Trophoblast cell (in vitro differentiated cells and primary cell): ENCODE results near the gene ANAPC2.

Source experiments
- DNase-seq, 2 donors: peaks; one replicate each; pipeline ENCODE4 v3.0.0-alpha.2; 2016
- H2AFZ ChIP-seq: 2 replicates; pipeline ENCODE4 v1.6.1; 2013; ENCODE audit warnings: low read length, moderate library complexity, mild to moderate bottlenecking; ENCODE audit not compliant: insufficient read depth, poor library complexity
- H2AK5ac ChIP-seq: 2 replicates; pipeline ENCODE4 v1.6.1; 2013; ENCODE audit warnings: mild to moderate bottlenecking, low read length
- H2BK120ac ChIP-seq: 2 replicates; pipeline ENCODE4 v1.6.1; 2013; ENCODE audit warnings: low read length, mild to moderate bottlenecking, moderate library complexity; ENCODE audit not compliant: insufficient read depth, poor library complexity
- H2BK12ac ChIP-seq: 2 replicates; pipeline ENCODE4 v1.6.1; 2013; ENCODE audit warnings: mild to moderate bottlenecking, low read length, moderate library complexity
- H2BK5ac ChIP-seq: 2 replicates; pipeline ENCODE4 v1.6.1; 2013; ENCODE audit warnings: low read length, low read depth, moderate library complexity, mild to moderate bottlenecking; ENCODE audit not compliant: poor library complexity
- H3K14ac ChIP-seq: 2 replicates; pipeline ENCODE4 v1.6.1; 2013; ENCODE audit warnings: mild to moderate bottlenecking, low read length
- H3K18ac ChIP-seq: 2 replicates; pipeline ENCODE4 v1.6.1; 2013; ENCODE audit warnings: mild to moderate bottlenecking, low read length
- H3K23ac ChIP-seq: 2 replicates; pipeline ENCODE4 v1.6.1; 2013; ENCODE audit warnings: low read length
- H3K27ac ChIP-seq: 2 replicates; pipeline ENCODE4 v1.5.1; 2013; ENCODE audit warnings: low read depth, mild to moderate bottlenecking, inconsistent platforms, low read length, moderate library complexity
- H3K27me3 ChIP-seq: 2 replicates; pipeline ENCODE4 v1.6.1; 2013; ENCODE audit warnings: inconsistent platforms, mild to moderate bottlenecking, low read length, moderate library complexity; ENCODE audit not compliant: insufficient read depth
- H3K36me3 ChIP-seq, 2 experiments: 1 replicate in 1 of 2; 2 replicates in 1 of 2; pipeline ENCODE4 v1.6.1; 2013; ENCODE audit warnings: low read length in 2 of 2, mild to moderate bottlenecking in 2 of 2, moderate library complexity in 1 of 2; ENCODE audit not compliant: insufficient read depth in 2 of 2, control insufficient read depth in 1 of 2
- H3K4ac ChIP-seq: 2 replicates; pipeline ENCODE4 v1.6.1; 2013; ENCODE audit warnings: low read depth, mild to moderate bottlenecking, low read length, moderate library complexity
- H3K4me1 ChIP-seq, 2 experiments: 1 replicate in 1 of 2; 2 replicates in 1 of 2; pipeline ENCODE4 v1.6.1; 2013; ENCODE audit warnings: low read length in 2 of 2, mild to moderate bottlenecking in 2 of 2, moderate library complexity in 1 of 2; ENCODE audit not compliant: insufficient read depth in 2 of 2, control insufficient read depth in 1 of 2
- H3K4me2 ChIP-seq: 2 replicates; pipeline ENCODE4 v1.6.1; 2013; ENCODE audit warnings: inconsistent platforms, mild to moderate bottlenecking, low read length, moderate library complexity
- H3K4me3 ChIP-seq: 2 replicates; pipeline ENCODE4 v1.5.1; 2013; ENCODE audit warnings: mild to moderate bottlenecking, low read depth, low read length, inconsistent platforms
- H3K79me1 ChIP-seq: one replicate; pipeline ENCODE4 v1.6.1; 2013; ENCODE audit warnings: low read length
- H3K79me2 ChIP-seq: 2 replicates; pipeline ENCODE4 v1.6.1; 2013; ENCODE audit warnings: low read length, mild to moderate bottlenecking; ENCODE audit not compliant: control insufficient read depth, insufficient read depth, poor library complexity
- H3K9ac ChIP-seq: 2 replicates; pipeline ENCODE4 v1.6.1; 2013; ENCODE audit warnings: mild to moderate bottlenecking, low read length
- H3K9me3 ChIP-seq: 2 replicates; pipeline ENCODE4 v1.6.1; 2013; ENCODE audit warnings: low read depth, mild to moderate bottlenecking, control low read depth, inconsistent platforms, low read length; ENCODE audit not compliant: insufficient read depth
- H4K12ac ChIP-seq: 2 replicates; pipeline ENCODE4 v1.6.1; 2013; ENCODE audit warnings: low read depth, mild to moderate bottlenecking, low read length, moderate library complexity
- H4K8ac ChIP-seq: 2 replicates; pipeline ENCODE4 v1.6.1; 2013; ENCODE audit warnings: low read depth, mild to moderate bottlenecking, low read length, moderate library complexity
- H4K91ac ChIP-seq: one replicate; pipeline ENCODE4 v1.6.1; 2013; ENCODE audit warnings: low read depth, mild to moderate bottlenecking, low read length, moderate library complexity
- WGBS: extraction: QIAGEN DNeasy Blood & Tissue Kit; methylation state at CpG from one replicate; pipeline ENCODE4 v1.1.7; 2013; ENCODE audit warnings: missing lambda C conversion rate; ENCODE audit not compliant: insufficient read length, insufficient coverage; ENCODE audit errors: extremely low coverage; 5-methylcytosine and 5-hydroxymethylcytosine counted together

ANAPC2 gene

DNA sequence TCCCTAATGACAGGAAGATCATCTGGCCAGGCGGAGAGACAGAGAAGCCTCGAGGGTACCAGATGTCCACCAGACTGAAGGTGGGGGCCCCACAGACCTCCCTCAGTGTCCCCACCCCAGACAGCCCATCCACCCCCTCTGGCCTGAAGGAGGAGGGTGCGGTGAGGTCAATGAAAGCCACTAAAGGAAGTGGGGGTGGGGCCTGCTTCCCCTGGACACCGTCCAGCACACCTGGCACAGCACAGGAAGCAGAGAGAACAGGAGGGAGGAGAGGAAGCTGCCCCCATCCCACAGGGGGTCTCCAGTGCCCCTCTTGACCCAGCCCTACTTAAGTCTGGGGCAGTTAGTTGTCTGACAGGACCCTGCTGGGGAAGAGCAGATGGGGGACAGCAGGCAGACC, 29.7 kb downstream of the ANAPC2 start:
- WGBS: no CpG with 5 or more reads among the region's 4 CpGs
- H3K4me1 ChIP-seq: no peaks in the 10 kb centered on the region
- no peak for DNase-seq

DNA sequence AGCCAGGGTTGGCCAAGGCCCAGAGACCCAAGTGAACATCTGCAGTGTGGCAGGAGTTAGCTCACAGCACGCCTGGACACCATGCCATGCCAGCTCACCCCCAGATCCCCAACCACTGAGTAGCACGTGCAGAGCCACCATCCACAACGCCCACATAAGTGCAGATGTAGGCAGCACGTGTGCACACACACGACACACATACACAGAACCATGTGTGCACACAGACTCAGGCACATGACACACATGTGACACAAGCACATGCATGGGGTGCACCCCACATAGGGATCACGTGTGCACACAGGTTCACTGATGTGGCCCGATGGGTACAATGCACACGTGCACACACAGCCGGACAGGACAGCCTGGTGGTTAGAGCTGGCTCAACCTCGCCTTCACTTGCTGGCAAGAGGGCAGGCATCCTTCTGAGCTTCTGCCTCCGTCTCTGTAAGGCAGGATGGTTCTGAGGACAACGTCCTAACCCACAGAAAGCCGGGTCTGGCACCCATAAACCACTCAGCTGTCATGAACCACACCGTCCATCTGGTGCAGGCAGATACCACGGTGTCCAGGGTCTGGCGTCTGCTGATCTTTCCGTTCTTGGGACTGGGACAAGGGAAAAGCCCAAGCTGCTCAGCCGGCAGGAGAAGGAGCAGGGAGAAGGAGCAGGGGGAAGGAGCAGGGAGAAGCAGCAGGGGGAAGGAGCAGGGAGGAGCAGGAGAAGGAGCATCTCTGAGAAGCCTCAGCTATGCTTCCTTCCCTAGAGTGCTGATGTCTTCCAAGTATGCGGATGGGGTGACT, 30.5 kb downstream of the ANAPC2 start:
- Histone ChIP-seq H3K23ac (no peak overlapping the region), H2BK120ac (no peak overlapping the region), H3K27me3 (peaks cover 43% of the 10 kb centered on the region), H3K4me2 (no peak overlapping the region), H2BK12ac (no peak overlapping the region), H3K36me3 (no peaks in the 10 kb centered on the region), H3K4me3 (peak overlapping the region; percentile 21), H3K79me1 (no peaks in the 10 kb centered on the region), H4K12ac (no peak overlapping the region), H4K8ac (no peak overlapping the region), H3K79me2 (no peaks in the 10 kb centered on the region), H2AFZ (no peak overlapping the region), H2AK5ac (no peak overlapping the region), H3K18ac (no peak overlapping the region), H4K91ac (no peak overlapping the region), H2BK5ac (no peak overlapping the region), H3K4me1 (no peaks in the 10 kb centered on the region), H3K14ac (no peak overlapping the region), H3K9me3 (peaks cover 35% of the 10 kb centered on the region), H3K4ac (no peak overlapping the region), H3K9ac (no peak overlapping the region), H3K27ac (no peak overlapping the region)
- no peak for DNase-seq
- WGBS: no CpG with 5 or more reads among the region's 19 CpGs

More for the DNA sequence above, 29.7 kb downstream of the ANAPC2 start:
- Histone ChIP-seq H2AFZ (no peak overlapping the region), H3K27ac (no peak overlapping the region), H3K79me2 (no peaks in the 10 kb centered on the region), H3K79me1 (no peaks in the 10 kb centered on the region), H3K14ac (no peak overlapping the region), H3K9ac (no peak overlapping the region), H4K12ac (no peak overlapping the region), H4K91ac (no peak overlapping the region), H3K23ac (no peak overlapping the region), H3K18ac (no peak overlapping the region), H3K4ac (no peak overlapping the region), H2AK5ac (no peak overlapping the region), H3K9me3 (peaks cover 27% of the 10 kb centered on the region), H2BK12ac (no peak overlapping the region), H3K36me3 (no peaks in the 10 kb centered on the region), H2BK120ac (no peak overlapping the region), H3K4me3 (no peak overlapping the region), H2BK5ac (no peak overlapping the region), H4K8ac (no peak overlapping the region), H3K27me3 (peaks cover 50% of the 10 kb centered on the region), H3K4me2 (no peak overlapping the region)

DNA sequence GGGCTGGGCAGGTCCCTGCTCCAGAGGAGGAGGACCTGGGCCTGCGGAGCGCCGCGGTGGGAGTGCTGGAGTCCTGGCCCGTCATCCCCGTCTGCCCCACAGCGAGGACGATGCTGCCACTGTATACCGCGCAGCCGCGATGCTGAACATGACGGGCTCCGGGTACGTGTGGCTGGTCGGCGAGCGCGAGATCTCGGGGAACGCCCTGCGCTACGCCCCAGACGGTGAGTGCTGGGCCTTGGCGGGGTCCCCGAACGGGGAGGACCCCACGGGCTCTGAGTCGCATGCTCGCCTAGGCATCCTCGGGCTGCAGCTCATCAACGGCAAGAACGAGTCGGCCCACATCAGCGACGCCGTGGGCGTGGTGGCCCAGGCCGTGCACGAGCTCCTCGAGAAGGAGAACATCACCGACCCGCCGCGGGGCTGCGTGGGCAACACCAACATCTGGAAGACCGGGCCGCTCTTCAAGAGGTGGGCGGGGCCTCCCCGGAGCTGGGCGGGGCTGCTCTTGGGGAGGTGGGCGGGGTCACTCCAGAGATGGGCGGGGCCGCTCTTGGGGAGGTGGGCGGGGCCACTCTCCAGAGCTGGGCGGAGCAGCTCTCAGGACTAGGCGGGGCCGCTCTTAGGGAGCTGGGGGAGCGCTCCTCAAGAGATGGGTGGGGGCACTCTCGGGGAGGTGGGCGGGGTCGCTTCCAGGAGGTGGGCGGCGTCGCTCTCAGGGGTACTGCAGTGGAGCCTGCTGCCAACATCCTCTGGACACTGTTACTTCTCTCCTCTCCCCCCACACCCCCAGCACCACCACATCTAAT, 31.6 kb downstream of the ANAPC2 start:
- Histone ChIP-seq H3K27me3 (peaks cover 33% of the 10 kb centered on the region), H2BK120ac (no peak overlapping the region), H3K79me1 (no peaks in the 10 kb centered on the region), H3K4me3 (no peak overlapping the region), H2AK5ac (no peak overlapping the region), H3K27ac (no peak overlapping the region), H3K4me1 (no peaks in the 10 kb centered on the region), H3K9me3 (peaks cover 34% of the 10 kb centered on the region), H4K91ac (no peak overlapping the region), H2BK12ac (no peak overlapping the region), H3K79me2 (no peaks in the 10 kb centered on the region), H2BK5ac (no peak overlapping the region), H3K14ac (no peak overlapping the region), H3K4ac (no peak overlapping the region), H4K12ac (no peak overlapping the region), H3K4me2 (no peak overlapping the region), H3K9ac (no peak overlapping the region), H3K36me3 (no peaks in the 10 kb centered on the region), H2AFZ (no peak overlapping the region), H3K23ac (no peak overlapping the region), H3K18ac (no peak overlapping the region), H4K8ac (no peak overlapping the region)
- no CpG with 5 or more reads among the region's 65 CpGs for WGBS
- DNase-seq: peak in 1 of 2 donors; percentile 28

DNA sequence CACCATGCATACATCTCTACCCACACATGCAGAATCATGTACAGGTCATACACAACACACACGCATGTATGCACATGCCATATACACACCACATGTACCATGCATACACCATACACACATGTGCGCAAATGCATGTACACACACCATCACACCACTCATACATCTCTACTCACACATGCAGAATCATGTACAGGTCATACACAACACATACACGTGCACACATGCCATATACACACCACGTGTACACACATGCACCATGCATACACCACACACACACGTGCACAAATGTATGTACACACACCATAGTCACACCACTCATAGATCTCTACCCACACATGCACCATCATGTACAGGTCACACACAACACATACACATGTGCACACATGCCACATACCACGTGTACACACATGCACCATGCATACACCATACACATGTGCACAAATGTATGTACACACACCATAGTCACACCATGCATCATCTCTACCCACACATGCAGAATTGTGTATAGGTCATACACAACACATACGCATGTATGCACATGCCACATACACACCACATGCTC, 35.4 kb downstream of the ANAPC2 start:
- H4K12ac ChIP-seq: no peak overlapping the region
- H2BK120ac ChIP-seq: no peak overlapping the region
- H3K18ac ChIP-seq: no peak overlapping the region
- no peak for DNase-seq
- no peaks in the 10 kb centered on the region for H3K36me3 ChIP-seq
- H3K9me3 ChIP-seq: peaks cover 29% of the 10 kb centered on the region
- no peak overlapping the region for H2BK12ac ChIP-seq
- peaks cover 17% of the 10 kb centered on the region for H3K27me3 ChIP-seq
- peak overlapping the region; percentile 5 for H3K4me3 ChIP-seq
- no peak overlapping the region for H3K9ac ChIP-seq
- H2BK5ac ChIP-seq: no peak overlapping the region
- WGBS: no CpG with 5 or more reads among the region's 7 CpGs
- H2AK5ac ChIP-seq: no peak overlapping the region
- no peak overlapping the region for H3K14ac ChIP-seq
- H3K4me1 ChIP-seq: no peaks in the 10 kb centered on the region
- H3K79me2 ChIP-seq: no peaks in the 10 kb centered on the region
- no peak overlapping the region for H4K8ac ChIP-seq
- H3K23ac ChIP-seq: peak overlapping the region; percentile 1
- no peak overlapping the region for H2AFZ ChIP-seq
- no peak overlapping the region for H3K4ac ChIP-seq
- H3K79me1 ChIP-seq: no peaks in the 10 kb centered on the region
- H3K4me2 ChIP-seq: no peak overlapping the region
- no peak overlapping the region for H3K27ac ChIP-seq
- H4K91ac ChIP-seq: no peak overlapping the region
